ENCODE data around the gene SPP2. TPM values are rescaled to one million over a fixed set of nuclear protein-coding genes. Genes with fewer than 3 reads are reported as not detected.

The SPP2 gene
- total RNA-seq, 1 experiment from 2014 or later = not detected

GRCh38 chr2:234076451-234076850 lies 25.9 kb downstream of the SPP2 start (continued):
- no peak for TF ChIP-seq MAX (CRISPR knock-in tag; IDR thresholded peaks at IDR 0.05)
- no peak for TF ChIP-seq ZNF671 (CRISPR knock-in tag; IDR thresholded peaks at IDR 0.05)
- TF ChIP-seq FOXK1 (CRISPR knock-in tag; IDR thresholded peaks at IDR 0.05) = no peak
- no peak for TF ChIP-seq NR2C2 (CRISPR knock-in tag; IDR thresholded peaks at IDR 0.05)
- no peak for TF ChIP-seq PREB (CRISPR knock-in tag; IDR thresholded peaks at IDR 0.05; ENCODE audit: borderline replicate concordance)
- no peak for TF ChIP-seq GRHL2 (CRISPR knock-in tag; IDR thresholded peaks at IDR 0.05; ENCODE audit: insufficient replicate concordance, severe bottlenecking)
- no peak for TF ChIP-seq TP53 (CRISPR knock-in tag; IDR thresholded peaks at IDR 0.05)

- H3K4me1 Mint-ChIP-seq = peaks cover 6% of the 10 kb centered on the region; the same call in 1 of the 2 replicates
- no peak overlapping the region for H3K27ac Mint-ChIP-seq
- ChIA-PET POLR2A (no interaction called here), CTCF (no interaction called here)
- DNase-seq (ENCODE audit: low spot score) = no peak
- H3K27me3 Mint-ChIP-seq (ENCODE audit: low read depth) = no peaks in the 10 kb centered on the region; the same call in none of the 2 replicates
- no peak for ATAC-seq
- peaks cover 5% of the 10 kb centered on the region for H3K9me3 Mint-ChIP-seq
- TF ChIP-seq ZNF423 (CRISPR knock-in tag; IDR thresholded peaks at IDR 0.05) (no peak), NR3C1 (CRISPR knock-in tag; conservative IDR thresholded peaks at IDR 0.05; ENCODE audit: low read depth) (no peak), PRRX2 (CRISPR knock-in tag; IDR thresholded peaks at IDR 0.05) (no peak), GABPB1 (CRISPR knock-in tag; IDR thresholded peaks at IDR 0.05) (no peak), GRHL2 (CRISPR knock-in tag; IDR thresholded peaks at IDR 0.05; ENCODE audit: insufficient replicate concordance, severe bottlenecking) (no peak), ETV6 (CRISPR knock-in tag; IDR thresholded peaks at IDR 0.05) (no peak)
- H3K36me3 Mint-ChIP-seq = no peaks in the 10 kb centered on the region
- no peak overlapping the region for H3K4me3 Mint-ChIP-seq
These were observed 27.6 kb downstream of the SPP2 start for GRCh38 chr2:234078129-234078528.

- Mint-ChIP-seq H3K4me3 (no peak overlapping the region), H3K9me3 (peaks cover 9% of the 10 kb centered on the region), H3K4me1 (no peaks in the 10 kb centered on the region), H3K27me3 (ENCODE audit: low read depth) (no peaks in the 10 kb centered on the region; the same call in 1 of the 2 replicates), H3K36me3 (no peaks in the 10 kb centered on the region), H3K27ac (no peak overlapping the region)
- ChIA-PET CTCF (no interaction called here), POLR2A (no interaction called here)
- no peak for ATAC-seq
- no peak for DNase-seq (ENCODE audit: low spot score)
- TF ChIP-seq GRHL2 (CRISPR knock-in tag; IDR thresholded peaks at IDR 0.05; ENCODE audit: insufficient replicate concordance, severe bottlenecking) = no peak
- TF ChIP-seq MAX (CRISPR knock-in tag; IDR thresholded peaks at IDR 0.05) = no peak
- no peak for TF ChIP-seq ATF6 (CRISPR knock-in tag; IDR thresholded peaks at IDR 0.05)
- TF ChIP-seq ETV6 (CRISPR knock-in tag; IDR thresholded peaks at IDR 0.05) = no peak
- TF ChIP-seq NFYB (CRISPR knock-in tag; conservative IDR thresholded peaks at IDR 0.05; ENCODE audit: low read depth) = no peak
- TF ChIP-seq ZNF219 (CRISPR knock-in tag; IDR thresholded peaks at IDR 0.05; ENCODE audit: borderline replicate concordance) = no peak
- no peak for TF ChIP-seq ZMAT4 (CRISPR knock-in tag; IDR thresholded peaks at IDR 0.05)
- TF ChIP-seq FOXP4 (CRISPR knock-in tag; IDR thresholded peaks at IDR 0.05) = no peak
- no peak for TF ChIP-seq FOXP1 (CRISPR knock-in tag; IDR thresholded peaks at IDR 0.05; ENCODE audit: borderline replicate concordance)
- TF ChIP-seq STAT6 (CRISPR knock-in tag; conservative IDR thresholded peaks at IDR 0.05; ENCODE audit: low read depth) = no peak
- TF ChIP-seq SMAD4 (CRISPR knock-in tag; IDR thresholded peaks at IDR 0.05) = no peak
- TF ChIP-seq ZNF671 (CRISPR knock-in tag; IDR thresholded peaks at IDR 0.05) = no peak
- no peak for TF ChIP-seq ERG (CRISPR knock-in tag; IDR thresholded peaks at IDR 0.05)
These were observed 31.7 kb downstream of the SPP2 start for GRCh38 chr2:234081970-234082822.

All from WTC11 (cell line).